Gastrocnemius medialis (tissue), 4 donors: ENCODE data around the gene CCDC50.

Source experiments
- POLR2A ChIP-seq, 2 donors: fragments of 450-650 bp; IDR thresholded peaks; one replicate each; pipeline ENCODE4 v1.6.1; 2017; ENCODE audit warnings: antibody characterized with exemption in 2 of 2, mild to moderate bottlenecking in 2 of 2, moderate library complexity in 2 of 2
- TF ChIP-seq, protein P1 (sequence below), 5 experiments: fragments of 450-650 bp in 3 of 5; fragments of 200-600 bp in 2 of 5; sonication (generic) in 2 of 5; IDR thresholded peaks in 4 of 5; conservative IDR thresholded peaks in 1 of 5; 1 replicate in 4 of 5; 2 replicates in 1 of 5; pipeline ENCODE4 v1.5.1; 2016 to 2019; ENCODE audit warnings: antibody characterized with exemption in 5 of 5, mild to moderate bottlenecking in 3 of 5, moderate library complexity in 3 of 5

GRCh38 chr3:191435981-191436380 lies 106.8 kb downstream of the CCDC50 start:
- TF ChIP-seq, protein P1, sequence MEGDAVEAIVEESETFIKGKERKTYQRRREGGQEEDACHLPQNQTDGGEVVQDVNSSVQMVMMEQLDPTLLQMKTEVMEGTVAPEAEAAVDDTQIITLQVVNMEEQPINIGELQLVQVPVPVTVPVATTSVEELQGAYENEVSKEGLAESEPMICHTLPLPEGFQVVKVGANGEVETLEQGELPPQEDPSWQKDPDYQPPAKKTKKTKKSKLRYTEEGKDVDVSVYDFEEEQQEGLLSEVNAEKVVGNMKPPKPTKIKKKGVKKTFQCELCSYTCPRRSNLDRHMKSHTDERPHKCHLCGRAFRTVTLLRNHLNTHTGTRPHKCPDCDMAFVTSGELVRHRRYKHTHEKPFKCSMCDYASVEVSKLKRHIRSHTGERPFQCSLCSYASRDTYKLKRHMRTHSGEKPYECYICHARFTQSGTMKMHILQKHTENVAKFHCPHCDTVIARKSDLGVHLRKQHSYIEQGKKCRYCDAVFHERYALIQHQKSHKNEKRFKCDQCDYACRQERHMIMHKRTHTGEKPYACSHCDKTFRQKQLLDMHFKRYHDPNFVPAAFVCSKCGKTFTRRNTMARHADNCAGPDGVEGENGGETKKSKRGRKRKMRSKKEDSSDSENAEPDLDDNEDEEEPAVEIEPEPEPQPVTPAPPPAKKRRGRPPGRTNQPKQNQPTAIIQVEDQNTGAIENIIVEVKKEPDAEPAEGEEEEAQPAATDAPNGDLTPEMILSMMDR (IDR thresholded peaks at IDR 0.05 in 4 of 5, conservative IDR thresholded peaks at IDR 0.05 in 1 of 5) = no peak
- no peak for TF ChIP-seq POLR2A (IDR thresholded peaks at IDR 0.05)
